ENCODE data around the gene TSPAN9.

DNA sequence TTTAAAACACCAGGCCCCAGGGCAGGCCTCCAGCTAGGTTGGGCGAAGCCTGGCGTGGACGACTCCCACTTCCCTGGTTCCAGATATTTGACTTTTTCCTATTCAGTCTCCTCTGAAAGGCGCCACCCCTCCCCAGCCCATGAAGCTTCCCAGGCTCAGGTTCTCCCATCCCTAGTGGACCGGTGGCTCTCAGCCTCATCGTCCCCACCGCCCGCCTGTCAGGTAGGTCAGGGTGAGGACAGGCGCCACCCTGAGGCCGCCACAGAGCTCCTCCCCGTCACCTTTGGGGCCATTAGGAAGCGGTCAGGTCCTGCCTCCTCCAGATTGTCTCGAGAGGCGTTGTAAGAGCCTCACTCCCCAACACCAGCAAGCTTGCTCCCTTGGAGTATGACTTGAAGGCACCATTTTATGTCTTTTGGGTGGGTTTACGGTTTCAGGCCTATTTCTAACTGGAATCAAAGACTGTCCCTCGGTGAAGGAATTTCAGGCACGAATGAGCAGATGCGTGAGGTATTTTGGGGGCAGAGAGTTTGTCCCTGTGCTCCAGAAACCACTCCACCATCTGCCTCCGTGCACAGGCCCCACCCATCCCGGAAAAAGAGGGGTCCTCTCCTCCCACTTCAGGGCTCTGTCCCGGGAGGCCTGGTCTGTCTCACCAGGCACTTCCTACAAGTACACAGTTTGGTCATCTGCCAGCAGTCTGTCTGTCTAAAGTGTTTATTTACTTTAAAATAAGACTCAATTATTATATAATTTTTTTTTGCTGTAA, 55.6 kb downstream of the TSPAN9 start:
- TF ChIP-seq, protein P1, sequence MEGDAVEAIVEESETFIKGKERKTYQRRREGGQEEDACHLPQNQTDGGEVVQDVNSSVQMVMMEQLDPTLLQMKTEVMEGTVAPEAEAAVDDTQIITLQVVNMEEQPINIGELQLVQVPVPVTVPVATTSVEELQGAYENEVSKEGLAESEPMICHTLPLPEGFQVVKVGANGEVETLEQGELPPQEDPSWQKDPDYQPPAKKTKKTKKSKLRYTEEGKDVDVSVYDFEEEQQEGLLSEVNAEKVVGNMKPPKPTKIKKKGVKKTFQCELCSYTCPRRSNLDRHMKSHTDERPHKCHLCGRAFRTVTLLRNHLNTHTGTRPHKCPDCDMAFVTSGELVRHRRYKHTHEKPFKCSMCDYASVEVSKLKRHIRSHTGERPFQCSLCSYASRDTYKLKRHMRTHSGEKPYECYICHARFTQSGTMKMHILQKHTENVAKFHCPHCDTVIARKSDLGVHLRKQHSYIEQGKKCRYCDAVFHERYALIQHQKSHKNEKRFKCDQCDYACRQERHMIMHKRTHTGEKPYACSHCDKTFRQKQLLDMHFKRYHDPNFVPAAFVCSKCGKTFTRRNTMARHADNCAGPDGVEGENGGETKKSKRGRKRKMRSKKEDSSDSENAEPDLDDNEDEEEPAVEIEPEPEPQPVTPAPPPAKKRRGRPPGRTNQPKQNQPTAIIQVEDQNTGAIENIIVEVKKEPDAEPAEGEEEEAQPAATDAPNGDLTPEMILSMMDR (IDR thresholded peaks at IDR 0.05) = no peak
- TF ChIP-seq POLR2AphosphoS5 (IDR thresholded peaks at IDR 0.05) (no peak), EP300 (IDR thresholded peaks at IDR 0.05) (no peak)
